Tibial nerve (tissue), 4 donors: ENCODE results near the gene ASCL2. TPM values are rescaled to one million over a fixed set of nuclear protein-coding genes. Genes with fewer than 3 reads are reported as not detected.

Source experiments
- DNase-seq, 2 donors: peaks; one replicate each; pipeline ENCODE4 v3.0.0-alpha.2; 2019; ENCODE audit warnings: low spot score in 2 of 2
- H3K27ac ChIP-seq, 4 donors: fragments of 200-600 bp; sonication (generic) in 3 of 4; one replicate each; pipeline ENCODE4 v1.5.1; 2017 to 2019; ENCODE audit warnings: mild to moderate bottlenecking in 1 of 4
- H3K27me3 ChIP-seq, 2 donors: fragments of 200-600 bp; sonication (generic) in 1 of 2; one replicate each; pipeline versions ENCODE4 v1.5.1 to v1.6.0; 2017 to 2019
- H3K36me3 ChIP-seq, 3 donors: fragments of 200-600 bp; sonication (generic); one replicate each; pipeline ENCODE4 v1.5.1; 2018 to 2019
- H3K4me1 ChIP-seq, 4 donors: fragments of 200-600 bp; sonication (generic) in 3 of 4; one replicate each; pipeline ENCODE4 v1.5.1; 2017 to 2019
- H3K4me3 ChIP-seq, 4 donors: fragments of 200-600 bp; sonication (generic) in 3 of 4; one replicate each; pipeline ENCODE4 v1.5.1; 2017 to 2019; ENCODE audit warnings: mild to moderate bottlenecking in 1 of 4, moderate library complexity in 1 of 4
- H3K9me3 ChIP-seq, 4 donors: fragments of 200-600 bp; sonication (generic) in 3 of 4; one replicate each; pipeline ENCODE4 v1.5.1; 2017 to 2019
- EP300 ChIP-seq, 2 donors: sonication (generic); formaldehyde crosslinking; IDR thresholded peaks; one replicate each; pipeline ENCODE4 v1.6.1; 2017; ENCODE audit warnings: antibody characterized with exemption in 2 of 2, mild to moderate bottlenecking in 1 of 2
- POLR2A ChIP-seq, 2 donors: fragments of 450-650 bp; IDR thresholded peaks; one replicate each; pipeline ENCODE4 v1.6.1; 2017; ENCODE audit warnings: antibody characterized with exemption in 2 of 2, mild to moderate bottlenecking in 2 of 2, moderate library complexity in 2 of 2
- WGBS, 2 donors: methylation state at CpG; one replicate each; pipeline ENCODE4 v1.1.5; 2018; 5-methylcytosine and 5-hydroxymethylcytosine counted together
- total RNA-seq, 4 donors: library from RNA; depleted of rRNA; stranded (reverse); fragments of >200 nt; gene quantifications; one replicate each; pipeline ENCODE4 v1.1.0, GENCODE V29; 2016
- TF ChIP-seq, protein P1 (sequence below), 5 experiments: fragments of 200-600 bp in 3 of 5; fragments of 450-650 bp in 2 of 5; sonication (generic) in 3 of 5; IDR thresholded peaks; one replicate each; pipeline ENCODE4 v1.5.1; 2016 to 2019; ENCODE audit warnings: antibody characterized with exemption in 5 of 5, mild to moderate bottlenecking in 3 of 5, moderate library complexity in 2 of 5

Gene ASCL2
- total RNA-seq, 4 donors from 2014 or later, result 0.66 to 4.1 (median 3.0) TPM

DNA sequence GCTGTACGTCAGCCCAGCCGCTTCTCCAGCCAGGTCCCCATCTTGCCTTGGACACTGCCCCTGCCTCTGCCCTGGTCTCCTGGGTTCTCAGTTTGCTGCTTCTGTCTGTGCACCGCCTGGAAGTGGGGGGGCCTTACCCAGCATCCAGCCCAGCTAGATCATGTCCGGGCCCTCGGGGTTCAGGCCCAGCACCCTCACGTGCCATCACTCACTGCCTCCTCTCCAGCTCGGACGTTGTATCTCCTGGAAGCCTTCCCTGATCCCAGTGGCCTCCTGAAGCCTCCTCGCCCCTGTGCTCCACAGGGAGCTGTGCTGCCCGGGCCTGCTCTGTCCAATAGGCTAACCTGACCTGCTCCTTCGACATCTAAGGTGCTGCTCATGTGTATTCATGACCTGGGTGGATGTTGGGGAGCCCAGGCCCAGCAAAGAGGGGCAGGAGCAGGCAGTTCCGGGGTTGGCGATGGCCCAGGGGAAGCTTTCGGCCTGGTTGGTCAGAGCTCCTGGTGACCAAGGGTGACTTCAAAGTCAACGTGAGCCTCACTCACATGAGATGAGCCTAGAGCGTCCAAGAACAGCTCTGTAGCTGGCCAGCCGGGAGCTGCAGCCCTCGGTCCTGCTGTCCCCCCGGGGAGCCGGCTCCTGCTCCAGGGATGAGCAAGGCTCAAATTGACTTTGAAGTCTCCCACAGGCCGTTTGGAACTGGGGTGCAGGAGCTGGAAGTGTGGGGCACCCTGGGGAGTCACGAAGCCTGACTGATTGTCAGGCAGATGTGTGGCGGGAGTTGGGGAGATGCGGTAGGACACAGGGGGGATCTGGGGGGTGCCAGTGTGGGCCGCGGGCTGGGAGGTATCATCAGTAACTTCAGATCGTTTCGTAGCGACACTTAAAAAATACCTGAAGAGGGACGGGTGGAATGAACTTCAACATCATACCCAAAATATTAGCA lies 5.2 kb upstream of the ASCL2 start:
- peaks cover 0 to 5% (median 0%) of the 10 kb centered on the region in 4 donors for H3K9me3 ChIP-seq
- no peak for DNase-seq
- no peak overlapping the region for H3K27ac ChIP-seq
- TF ChIP-seq EP300 (IDR thresholded peaks at IDR 0.05), result no peak
- no peak for TF ChIP-seq POLR2A (IDR thresholded peaks at IDR 0.05)
- TF ChIP-seq, protein P1, sequence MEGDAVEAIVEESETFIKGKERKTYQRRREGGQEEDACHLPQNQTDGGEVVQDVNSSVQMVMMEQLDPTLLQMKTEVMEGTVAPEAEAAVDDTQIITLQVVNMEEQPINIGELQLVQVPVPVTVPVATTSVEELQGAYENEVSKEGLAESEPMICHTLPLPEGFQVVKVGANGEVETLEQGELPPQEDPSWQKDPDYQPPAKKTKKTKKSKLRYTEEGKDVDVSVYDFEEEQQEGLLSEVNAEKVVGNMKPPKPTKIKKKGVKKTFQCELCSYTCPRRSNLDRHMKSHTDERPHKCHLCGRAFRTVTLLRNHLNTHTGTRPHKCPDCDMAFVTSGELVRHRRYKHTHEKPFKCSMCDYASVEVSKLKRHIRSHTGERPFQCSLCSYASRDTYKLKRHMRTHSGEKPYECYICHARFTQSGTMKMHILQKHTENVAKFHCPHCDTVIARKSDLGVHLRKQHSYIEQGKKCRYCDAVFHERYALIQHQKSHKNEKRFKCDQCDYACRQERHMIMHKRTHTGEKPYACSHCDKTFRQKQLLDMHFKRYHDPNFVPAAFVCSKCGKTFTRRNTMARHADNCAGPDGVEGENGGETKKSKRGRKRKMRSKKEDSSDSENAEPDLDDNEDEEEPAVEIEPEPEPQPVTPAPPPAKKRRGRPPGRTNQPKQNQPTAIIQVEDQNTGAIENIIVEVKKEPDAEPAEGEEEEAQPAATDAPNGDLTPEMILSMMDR (IDR thresholded peaks at IDR 0.05), result no peak
- H3K36me3 ChIP-seq, result no peaks in the 10 kb centered on the region
- WGBS, 2 donors, result 87 to 89% methylated on average over 21 to 23 of the region's 30 CpGs
- peaks cover 0 to 16% of the 10 kb centered on the region in 2 donors for H3K27me3 ChIP-seq
- no peak overlapping the region for H3K4me3 ChIP-seq
- H3K4me1 ChIP-seq, result peaks cover 0 to 20% (median 3%) of the 10 kb centered on the region in 4 donors

DNA sequence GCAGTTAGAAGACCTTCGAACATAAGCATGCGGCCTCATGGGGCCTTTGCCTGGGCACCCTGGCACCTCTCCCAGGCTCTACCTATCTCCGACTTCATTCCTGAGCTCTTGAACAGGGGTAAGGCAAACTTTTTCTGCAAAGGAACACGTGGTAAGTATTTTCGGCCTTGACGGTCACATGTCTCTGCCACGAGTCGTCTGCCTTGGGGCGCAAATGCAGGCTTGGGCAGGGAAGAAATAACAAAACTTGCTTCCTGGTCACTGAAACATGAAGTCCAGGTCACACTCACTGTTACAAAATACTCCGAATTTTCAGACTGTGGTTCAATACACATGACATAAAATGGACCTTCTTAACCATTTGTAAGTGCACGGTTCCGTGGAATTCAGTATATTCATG lies 3.4 kb upstream of the ASCL2 start:
- Histone ChIP-seq H3K4me3 (no peak overlapping the region), H3K27ac (no peak overlapping the region), H3K4me1 (peaks cover 0 to 38% (median 8%) of the 10 kb centered on the region in 4 donors), H3K9me3 (no peaks in the 10 kb centered on the region), H3K36me3 (no peaks in the 10 kb centered on the region), H3K27me3 (peaks cover 0 to 29% of the 10 kb centered on the region in 2 donors)
- 78 to 81% methylated on average over 12 of the region's 12 CpGs for WGBS, 2 donors
- TF ChIP-seq, protein P1 (IDR thresholded peaks at IDR 0.05), result no peak
- TF ChIP-seq EP300 (IDR thresholded peaks at IDR 0.05) (no peak), POLR2A (IDR thresholded peaks at IDR 0.05) (no peak)
- DNase-seq, result no peak

DNA sequence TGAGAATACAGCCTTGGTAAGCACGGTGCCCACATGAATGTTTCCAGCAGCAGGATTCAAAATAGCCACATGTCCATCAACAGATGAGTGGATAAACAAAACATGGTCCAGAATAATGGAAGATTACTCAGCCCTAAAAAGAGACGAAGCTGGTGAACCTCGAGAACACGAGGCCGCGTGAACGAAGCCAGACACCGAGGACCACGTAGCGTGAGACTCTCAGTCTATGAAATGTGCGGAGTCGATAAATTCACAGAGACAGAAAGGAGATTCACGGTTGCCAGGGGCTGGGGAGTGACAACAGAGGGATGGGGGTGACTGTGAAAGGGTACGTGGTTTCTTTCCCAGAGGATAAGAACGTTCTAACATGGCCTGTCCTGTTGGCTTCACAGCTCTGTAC lies 2.9 kb upstream of the ASCL2 start:
- Histone ChIP-seq H3K27ac (no peak overlapping the region), H3K27me3 (peaks cover 0 to 33% of the 10 kb centered on the region in 2 donors), H3K4me1 (peaks cover 0 to 39% (median 8%) of the 10 kb centered on the region in 4 donors), H3K36me3 (no peaks in the 10 kb centered on the region), H3K4me3 (no peak overlapping the region), H3K9me3 (no peaks in the 10 kb centered on the region)
- 82% methylated on average over 15 of the region's 15 CpGs for WGBS, 2 donors
- DNase-seq, result no peak
- TF ChIP-seq EP300 (IDR thresholded peaks at IDR 0.05), result no peak
- no peak for TF ChIP-seq POLR2A (IDR thresholded peaks at IDR 0.05)
- TF ChIP-seq, protein P1 (IDR thresholded peaks at IDR 0.05), result no peak

DNA sequence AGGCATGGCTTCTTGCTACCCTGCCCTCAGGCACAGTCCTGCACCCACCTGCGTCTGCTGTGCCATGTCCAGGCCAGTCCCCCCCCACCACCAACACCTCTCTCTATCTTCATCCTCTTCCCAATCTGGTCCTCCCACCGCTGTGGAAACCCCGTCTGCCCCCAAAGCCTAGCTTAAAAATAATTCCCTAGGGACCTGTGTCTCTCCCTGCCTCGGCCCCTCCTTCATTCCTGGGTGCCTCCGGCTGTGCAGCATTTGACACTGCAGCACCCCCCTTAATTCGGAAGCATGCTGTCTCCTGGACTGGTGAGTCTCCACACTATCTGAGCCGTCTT lies 2.5 kb upstream of the ASCL2 start:
- Histone ChIP-seq H3K9me3 (no peaks in the 10 kb centered on the region), H3K4me3 (no peak overlapping the region), H3K27me3 (peaks cover 0 to 37% of the 10 kb centered on the region in 2 donors), H3K4me1 (peaks cover 0 to 35% (median 8%) of the 10 kb centered on the region in 4 donors), H3K27ac (no peak overlapping the region), H3K36me3 (no peaks in the 10 kb centered on the region)
- 87 to 90% methylated on average over 7 of the region's 7 CpGs for WGBS, 2 donors
- TF ChIP-seq, protein P1 (IDR thresholded peaks at IDR 0.05), result no peak
- TF ChIP-seq EP300 (IDR thresholded peaks at IDR 0.05) (no peak), POLR2A (IDR thresholded peaks at IDR 0.05) (no peak)
- DNase-seq, result no peak

DNA sequence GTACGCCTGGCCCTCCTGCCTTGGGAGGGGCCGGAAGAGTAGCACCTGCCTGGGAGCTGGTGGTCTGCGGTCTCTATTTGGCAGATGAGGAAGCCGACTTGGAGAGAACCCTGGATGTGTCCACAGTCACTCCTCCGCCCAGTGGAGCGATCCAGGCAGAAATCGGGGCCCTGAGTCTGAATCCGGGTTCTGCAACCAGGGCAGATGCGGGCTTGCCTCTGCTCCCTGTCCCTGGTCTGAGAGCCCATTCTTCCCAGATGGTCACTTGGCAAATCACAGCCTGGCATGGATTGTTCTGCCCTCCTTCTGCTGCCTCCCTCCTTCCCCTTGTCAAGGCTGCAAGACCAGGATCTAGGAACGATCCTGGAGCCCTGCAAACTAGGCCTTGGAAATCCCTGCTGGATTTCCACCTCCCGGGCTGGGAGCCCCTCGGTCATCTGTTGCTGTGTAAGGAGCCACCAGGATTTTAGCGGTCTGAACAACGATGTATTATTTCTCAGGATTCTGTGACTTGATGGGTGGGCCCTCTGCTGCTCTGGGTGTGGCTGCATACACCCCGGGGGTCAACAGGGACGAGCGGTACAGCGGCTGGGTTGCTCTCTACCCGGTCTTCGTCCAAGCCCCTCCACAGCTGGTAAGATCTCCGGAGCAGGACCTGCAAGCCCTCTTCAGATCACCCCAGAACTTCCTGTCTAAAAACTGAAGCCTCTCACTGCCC lies 2.0 kb upstream of the ASCL2 start:
- 83 to 92% methylated on average over 12 to 16 of the region's 21 CpGs for WGBS, 2 donors
- Histone ChIP-seq H3K4me1 (peaks cover 0 to 32% (median 8%) of the 10 kb centered on the region in 4 donors), H3K9me3 (no peaks in the 10 kb centered on the region), H3K27me3 (peaks cover 0 to 37% of the 10 kb centered on the region in 2 donors), H3K4me3 (no peak overlapping the region), H3K36me3 (no peaks in the 10 kb centered on the region), H3K27ac (no peak overlapping the region)
- DNase-seq, result no peak
- TF ChIP-seq EP300 (IDR thresholded peaks at IDR 0.05), result no peak
- no peak for TF ChIP-seq POLR2A (IDR thresholded peaks at IDR 0.05)
- TF ChIP-seq, protein P1 (IDR thresholded peaks at IDR 0.05), result no peak
